Endothelial cell of umbilical vein (primary cell): ENCODE data around the gene CEP104. TPM values are rescaled to one million over a fixed set of nuclear protein-coding genes. Genes with fewer than 3 reads are reported as not detected.

Source experiments
- BruUV-seq: library from RNA; stranded (reverse); fragments of 400-500 nt; replicated peaks from 2 replicates; lab custom pipeline; 2021; lab: Mats Ljungman, UMichigan
- CTCF ChIA-PET: fragments of 300-600, 350-600 bp; sonication (Branson Sonifier 250); formaldehyde crosslinking; loops from one replicate; lab custom pipeline; 2021; ENCODE audit warnings: antibody characterized with exemption, inconsistent platforms; lab: Charles Lee
- POLR2A ChIA-PET: fragments of 300-600, 350-600 bp; sonication (Branson Sonifier 250); formaldehyde crosslinking; loops from one replicate; lab custom pipeline; 2021; ENCODE audit warnings: antibody characterized with exemption, inconsistent platforms; lab: Charles Lee
- DNase-seq: peaks from one replicate; pipeline ENCODE4 v3.0.0-alpha.2; 2011; ENCODE audit warnings: low read depth, low spot score
- FAIRE-seq: peaks from 2 replicates; lab custom pipeline; 2011; peaks lifted over from hg19 to GRCh38; lab: Jason Lieb, UNC
- H2AFZ ChIP-seq: 2 replicates; pipeline ENCODE4 v1.6.0; 2012; ENCODE audit warnings: low read depth, low read length, control low read depth, inconsistent platforms
- H3K27ac ChIP-seq: 2 replicates; pipeline ENCODE4 v1.5.1; 2011; ENCODE audit warnings: low read depth, mild to moderate bottlenecking, control low read depth, low read length, moderate library complexity; ENCODE audit not compliant: insufficient read depth
- H3K27me3 ChIP-seq, 2 experiments: 2 replicates each; pipeline versions ENCODE4 v1.6.0 to v1.6.1; 2011; ENCODE audit warnings: low read length in 2 of 2, mixed read lengths in 1 of 2; ENCODE audit not compliant: control insufficient read depth in 2 of 2, insufficient read depth in 2 of 2
- H3K36me3 ChIP-seq, 2 experiments: 2 replicates in 1 of 2; 3 replicates in 1 of 2; pipeline ENCODE4 v1.5.1; 2011; ENCODE audit warnings: low read length in 2 of 2, mild to moderate bottlenecking in 1 of 2, moderate library complexity in 1 of 2; ENCODE audit not compliant: control insufficient read depth in 2 of 2, insufficient read depth in 2 of 2; ENCODE audit errors: extremely low read depth in 1 of 2
- H3K4me1 ChIP-seq: 3 replicates; pipeline ENCODE4 v1.5.1; 2011; ENCODE audit warnings: mild to moderate bottlenecking, low read length; ENCODE audit not compliant: control insufficient read depth, insufficient read depth; ENCODE audit errors: extremely low read depth
- H3K4me2 ChIP-seq: 2 replicates; pipeline ENCODE4 v1.6.1; 2011; ENCODE audit warnings: low read length, control low read depth, mixed read lengths; ENCODE audit not compliant: insufficient read depth
- H3K4me3 ChIP-seq, 3 experiments: fragments of 200-600 bp in 1 of 3; sonication (generic), shearing (Covaris generic) in 1 of 3; replicated peaks in 1 of 3; 2 replicates each; pipeline ENCODE4 v1.5.1; 2011 to 2016; ENCODE audit warnings: control low read depth in 3 of 3, low read length in 3 of 3, mild to moderate bottlenecking in 2 of 3, inconsistent platforms in 1 of 3, low read depth in 1 of 3, moderate library complexity in 1 of 3; ENCODE audit not compliant: insufficient read depth in 1 of 3
- H3K79me2 ChIP-seq: 2 replicates; pipeline ENCODE4 v1.6.0; 2012; ENCODE audit warnings: low read length, inconsistent platforms; ENCODE audit not compliant: control insufficient read depth, insufficient read depth
- H3K9ac ChIP-seq: replicated peaks from 2 replicates; pipeline ENCODE3; 2011; ENCODE audit warnings: low read length, control low read depth; ENCODE audit not compliant: insufficient read depth; ENCODE audit errors: extremely low read depth
- H3K9me1 ChIP-seq: replicated peaks from 3 replicates; pipeline ENCODE4 v1.6.0; 2011; ENCODE audit warnings: mild to moderate bottlenecking, low read length; ENCODE audit not compliant: control insufficient read depth, insufficient read depth; ENCODE audit errors: extremely low read depth
- H3K9me3 ChIP-seq: replicated peaks from 2 replicates; pipeline ENCODE4 v1.5.1; 2012; ENCODE audit warnings: low read length, inconsistent platforms; ENCODE audit not compliant: control insufficient read depth, insufficient read depth
- H4K20me1 ChIP-seq: replicated peaks from 2 replicates; pipeline ENCODE3; 2011; ENCODE audit warnings: mild to moderate bottlenecking, low read length; ENCODE audit not compliant: control insufficient read depth, insufficient read depth; ENCODE audit errors: extremely low read depth
- EZH2 ChIP-seq: IDR thresholded peaks from 2 replicates; pipeline ENCODE4 v1.6.1; 2012; ENCODE audit warnings: borderline replicate concordance, low read depth, mild to moderate bottlenecking, moderate library complexity, low read length, inconsistent platforms; ENCODE audit not compliant: severe bottlenecking
- FOS ChIP-seq: IDR thresholded peaks from 2 replicates; pipeline ENCODE4 v1.6.1; 2011; ENCODE audit warnings: mild to moderate bottlenecking, low read length, moderate library complexity, borderline replicate concordance; ENCODE audit not compliant: insufficient read depth
- GATA2 ChIP-seq: IDR thresholded peaks from 2 replicates; pipeline ENCODE4 v1.7.0; 2011; ENCODE audit warnings: low read depth, mild to moderate bottlenecking, moderate library complexity, mixed read lengths, low read length; ENCODE audit not compliant: insufficient read length, insufficient read depth
- JUN ChIP-seq: IDR thresholded peaks from 2 replicates; pipeline ENCODE4 v1.6.1; 2011; ENCODE audit warnings: borderline replicate concordance, low read depth; ENCODE audit not compliant: insufficient read length, insufficient read depth
- POLR2A ChIP-seq: IDR thresholded peaks from 2 replicates; pipeline ENCODE4 v1.6.1; 2012; ENCODE audit warnings: low read depth, mild to moderate bottlenecking, control low read depth, low read length
- POLR2AphosphoS5 ChIP-seq: IDR thresholded peaks from 2 replicates; pipeline ENCODE4 v1.6.1; 2012; ENCODE audit warnings: low read depth, mild to moderate bottlenecking, control low read depth, low read length, moderate library complexity; ENCODE audit not compliant: insufficient read depth
- dilution Hi-C: fragments of 300-500 bp; cut with MboI; formaldehyde crosslinking; loops from one replicate; pipeline ENCODE4 v1.15.0; 2019; ENCODE audit warnings: low sequenced_read_pairs; ENCODE audit not compliant: extremely low pct_ligation_motif_present
- intact Hi-C: fragments of 100-400 bp; cut with micrococcal nuclease; formaldehyde crosslinking; loops from one replicate; pipeline ENCODE4 v1.10.0; 2022
- polyA plus RNA-seq, 4 experiments: library from polyadenylated mRNA; depleted of rRNA in 3 of 4; stranded (reverse) in 3 of 4; unstranded in 1 of 4; fragments of >200 nt; gene quantifications; 2 replicates each; pipeline versions ENCODE4 v1.2.1 to v1.2.3, GENCODE V29; 2011 to 2012; ENCODE audit warnings: missing spikeins in 1 of 4
- total RNA-seq: library from RNA; stranded (reverse); gene quantifications from 2 replicates; pipeline ENCODE4 v1.2.3, GENCODE V29; 2021
- TF ChIP-seq, protein P1 (sequence below): IDR thresholded peaks from 2 replicates; pipeline ENCODE4 v1.6.1; 2011; ENCODE audit not compliant: insufficient read depth, insufficient read length
- TF ChIP-seq, protein P2 (sequence below), 2 donors: IDR thresholded peaks; 1 replicate in 1 of 2; 2 replicates in 1 of 2; pipeline ENCODE4 v1.5.1; 2011; ENCODE audit warnings: low read length in 2 of 2, mild to moderate bottlenecking in 2 of 2, moderate library complexity in 2 of 2, control low read depth in 1 of 2, inconsistent platforms in 1 of 2, low read depth in 1 of 2; ENCODE audit not compliant: insufficient read depth in 1 of 2; ENCODE audit errors: extremely low read depth in 1 of 2

CEP104 gene
- total and polyA plus RNA-seq, 2 donors (not counting 3 experiments of a cell fraction or from before 2014, with no cell fraction given) = 12.4 to 43.0 TPM

DNA sequence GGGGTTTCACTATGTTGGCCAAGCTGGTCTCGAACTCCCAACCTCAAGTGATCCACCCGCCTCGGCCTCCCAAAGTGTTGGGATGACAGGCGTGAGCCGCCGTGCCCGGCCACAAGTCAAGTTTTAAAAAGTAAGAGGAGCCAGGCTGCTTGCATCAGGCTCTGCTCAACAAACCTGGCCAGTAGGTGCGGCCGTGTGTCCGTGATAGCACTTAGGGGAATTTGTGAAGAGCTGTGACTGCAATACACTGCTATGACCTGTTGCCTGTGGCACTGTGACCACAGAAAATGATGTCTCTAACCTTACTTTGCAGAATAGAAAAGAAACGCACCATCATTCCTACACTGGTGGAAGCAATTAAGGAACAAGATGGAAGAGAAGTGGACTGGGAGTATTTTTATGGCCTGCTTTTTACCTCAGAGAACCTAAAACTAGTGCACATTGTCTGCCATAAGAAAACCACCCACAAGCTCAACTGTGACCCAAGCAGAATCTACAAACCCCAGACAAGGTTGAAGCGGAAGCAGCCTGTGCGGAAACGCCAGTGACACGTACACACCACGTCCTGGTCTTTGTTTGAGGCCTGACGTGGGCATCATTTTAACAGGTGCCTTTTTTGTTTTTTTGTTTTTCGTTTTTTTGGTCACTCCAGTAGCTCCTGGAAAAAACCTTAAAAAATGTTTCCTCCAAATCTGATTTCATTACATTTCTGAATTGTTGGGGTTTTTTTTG is 26.3 kb upstream of the CEP104 start:
- TF ChIP-seq, protein P1, sequence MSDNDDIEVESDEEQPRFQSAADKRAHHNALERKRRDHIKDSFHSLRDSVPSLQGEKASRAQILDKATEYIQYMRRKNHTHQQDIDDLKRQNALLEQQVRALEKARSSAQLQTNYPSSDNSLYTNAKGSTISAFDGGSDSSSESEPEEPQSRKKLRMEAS = no peak
- TF ChIP-seq POLR2AphosphoS5 (no peak), JUN (no peak), POLR2A (no peak), GATA2 (no peak), FOS (no peak), EZH2 (no peak)
- TF ChIP-seq, protein P2, sequence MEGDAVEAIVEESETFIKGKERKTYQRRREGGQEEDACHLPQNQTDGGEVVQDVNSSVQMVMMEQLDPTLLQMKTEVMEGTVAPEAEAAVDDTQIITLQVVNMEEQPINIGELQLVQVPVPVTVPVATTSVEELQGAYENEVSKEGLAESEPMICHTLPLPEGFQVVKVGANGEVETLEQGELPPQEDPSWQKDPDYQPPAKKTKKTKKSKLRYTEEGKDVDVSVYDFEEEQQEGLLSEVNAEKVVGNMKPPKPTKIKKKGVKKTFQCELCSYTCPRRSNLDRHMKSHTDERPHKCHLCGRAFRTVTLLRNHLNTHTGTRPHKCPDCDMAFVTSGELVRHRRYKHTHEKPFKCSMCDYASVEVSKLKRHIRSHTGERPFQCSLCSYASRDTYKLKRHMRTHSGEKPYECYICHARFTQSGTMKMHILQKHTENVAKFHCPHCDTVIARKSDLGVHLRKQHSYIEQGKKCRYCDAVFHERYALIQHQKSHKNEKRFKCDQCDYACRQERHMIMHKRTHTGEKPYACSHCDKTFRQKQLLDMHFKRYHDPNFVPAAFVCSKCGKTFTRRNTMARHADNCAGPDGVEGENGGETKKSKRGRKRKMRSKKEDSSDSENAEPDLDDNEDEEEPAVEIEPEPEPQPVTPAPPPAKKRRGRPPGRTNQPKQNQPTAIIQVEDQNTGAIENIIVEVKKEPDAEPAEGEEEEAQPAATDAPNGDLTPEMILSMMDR (IDR thresholded peaks at IDR 0.05; ENCODE audit: extremely low read depth in 1 of 2, insufficient read depth in 1 of 2, low read depth in 1 of 2, low read length in 2 of 2) = no peak
- Histone ChIP-seq H3K4me3 (no peak overlapping the region), H3K27me3 (no peaks in the 10 kb centered on the region), H3K36me3 (peaks cover 0 to 14% of the 10 kb centered on the region in 2 experiments), H3K9me3 (peaks cover 4% of the 10 kb centered on the region), H4K20me1 (no peaks in the 10 kb centered on the region), H2AFZ (no peak overlapping the region), H3K4me2 (no peak overlapping the region), H3K4me1 (no peaks in the 10 kb centered on the region), H3K27ac (no peak overlapping the region), H3K79me2 (no peaks in the 10 kb centered on the region), H3K9ac (no peak overlapping the region), H3K9me1 (no peaks in the 10 kb centered on the region)
- no TSS peak for BruUV-seq
- FAIRE-seq = no peak
- no peak for DNase-seq
- dilution Hi-C loops (no loop called here), intact Hi-C loops (no loop called here)
- CTCF ChIA-PET = interaction anchor here (1.6 kb wide), 1 partner anchor 25 kb away, joined by 4 read pairs; the partner anchor contains the start of gene DFFB
- POLR2A ChIA-PET = no interaction called here
